A673 (cell line): ENCODE measurements around the gene ZNF319.

Experiments
- CTCF ChIP-seq: fragments of 300-800, 200-600 bp; sonication (generic); conservative IDR thresholded peaks from 2 replicates; pipeline ENCODE4 v1.5.1; 2017; ENCODE audit warnings: low read depth, mild to moderate bottlenecking, antibody characterized with exemption, low read length, moderate library complexity, mixed read lengths
- EZH2 ChIP-seq: fragments of 200-600 bp; sonication (generic); IDR thresholded peaks from 2 replicates; pipeline ENCODE4 v1.6.1; 2017; ENCODE audit warnings: borderline replicate concordance, low read depth, mild to moderate bottlenecking, mixed read lengths, antibody characterized with exemption, low read length; ENCODE audit not compliant: poor library complexity, severe bottlenecking

- no peak for TF ChIP-seq EZH2
- no peak for TF ChIP-seq CTCF
Observed at GRCh38 chr16:57999971-58000705, at the start of gene ZNF319.
